ENCODE data around the gene CATSPER3. TPM values are rescaled to one million over a fixed set of nuclear protein-coding genes. Genes with fewer than 3 reads are reported as not detected.

The CATSPER3 gene
- total RNA-seq, 1 experiment from 2014 or later, result 0.50 TPM

- no peak overlapping the region for H2BK120ac ChIP-seq (ENCODE audit: low read depth, low read length, poor library complexity, severe bottlenecking)
- H4K8ac ChIP-seq (replicated peaks; ENCODE audit: insufficient read length, low read depth, low read length), result no peak overlapping the region
Measured at GRCh38 chr5:134949316-134949715, 18.4 kb upstream of the CATSPER3 start.

More at GRCh38 chr5:134949316-134949715, 18.4 kb upstream of the CATSPER3 start:
- Histone ChIP-seq H3K9me3 (ENCODE audit: control insufficient read depth, low read depth, low read length) (no peaks in the 10 kb centered on the region), H2AK5ac (ENCODE audit: insufficient read length, low read length) (no peak overlapping the region), H3K23ac (ENCODE audit: insufficient read length, low read depth, low read length) (no peak overlapping the region), H3K18ac (ENCODE audit: insufficient read length, low read depth, low read length) (no peak overlapping the region), H2BK12ac (ENCODE audit: insufficient read length, low read depth, low read length) (no peak overlapping the region), H3K14ac (ENCODE audit: insufficient read depth, low read length) (no peak overlapping the region), H3K4me2 (ENCODE audit: insufficient read depth, insufficient read length, low read length) (no peak overlapping the region), H3K79me1 (ENCODE audit: insufficient read depth, low read depth, low read length, poor library complexity, severe bottlenecking) (no peaks in the 10 kb centered on the region), H3K23me2 (ENCODE audit: insufficient read length, low read depth, low read length, poor library complexity, severe bottlenecking) (no peaks in the 10 kb centered on the region), H3K9ac (ENCODE audit: extremely low read depth, insufficient read length, low read length) (no peak overlapping the region), H3K27me3 (ENCODE audit: insufficient read depth, low read length) (no peaks in the 10 kb centered on the region), H3K4me1 (ENCODE audit: insufficient read depth, low read length) (no peaks in the 10 kb centered on the region), H4K5ac (ENCODE audit: insufficient read length, low read depth, low read length) (no peak overlapping the region), H2BK20ac (ENCODE audit: low read depth, low read length, poor library complexity, severe bottlenecking) (no peak overlapping the region), H3K27ac (ENCODE audit: insufficient read length, low read depth, low read length) (no peak overlapping the region), H2AFZ (ENCODE audit: low read length) (no peak overlapping the region), H4K20me1 (ENCODE audit: control insufficient read depth, insufficient read depth, insufficient read length) (no peaks in the 10 kb centered on the region), H2BK5ac (ENCODE audit: insufficient read length, low read length) (no peak overlapping the region), H4K91ac (ENCODE audit: insufficient read length, low read depth, low read length) (no peak overlapping the region), H3K56ac (ENCODE audit: insufficient read length, low read depth, low read length) (no peak overlapping the region), H3K4ac (ENCODE audit: low read depth, low read length) (no peak overlapping the region), H2BK15ac (ENCODE audit: low read depth, low read length) (no peak overlapping the region), H3K79me2 (ENCODE audit: insufficient read depth, low read length) (no peaks in the 10 kb centered on the region), H3T11ph (ENCODE audit: low read length) (no peak overlapping the region)
- Mint-ChIP-seq H3K4me1 (peaks cover 0 to 2% of the 10 kb centered on the region in 2 experiments; a peak in 1 of 4 replicates), H3K36me3 (ENCODE audit: insufficient read depth in 1 of 3, low read depth in 3 of 3) (peaks cover 2 to 6% (median 3%) of the 10 kb centered on the region in 3 experiments; a peak in 5 of 7 replicates), H3K4me3 (no peak overlapping the region), H3K27me3 (ENCODE audit: low read depth) (no peaks in the 10 kb centered on the region), H3K9me3 (peaks cover 0 to 3% of the 10 kb centered on the region in 2 experiments; a peak in 2 of 5 replicates), H3K27ac (no peak overlapping the region)
- no CpG with 5 or more reads among the region's 5 CpGs for WGBS (ENCODE audit: extremely low coverage, insufficient read length, low lambda C conversion rate)
- TF ChIP-seq, protein P1, sequence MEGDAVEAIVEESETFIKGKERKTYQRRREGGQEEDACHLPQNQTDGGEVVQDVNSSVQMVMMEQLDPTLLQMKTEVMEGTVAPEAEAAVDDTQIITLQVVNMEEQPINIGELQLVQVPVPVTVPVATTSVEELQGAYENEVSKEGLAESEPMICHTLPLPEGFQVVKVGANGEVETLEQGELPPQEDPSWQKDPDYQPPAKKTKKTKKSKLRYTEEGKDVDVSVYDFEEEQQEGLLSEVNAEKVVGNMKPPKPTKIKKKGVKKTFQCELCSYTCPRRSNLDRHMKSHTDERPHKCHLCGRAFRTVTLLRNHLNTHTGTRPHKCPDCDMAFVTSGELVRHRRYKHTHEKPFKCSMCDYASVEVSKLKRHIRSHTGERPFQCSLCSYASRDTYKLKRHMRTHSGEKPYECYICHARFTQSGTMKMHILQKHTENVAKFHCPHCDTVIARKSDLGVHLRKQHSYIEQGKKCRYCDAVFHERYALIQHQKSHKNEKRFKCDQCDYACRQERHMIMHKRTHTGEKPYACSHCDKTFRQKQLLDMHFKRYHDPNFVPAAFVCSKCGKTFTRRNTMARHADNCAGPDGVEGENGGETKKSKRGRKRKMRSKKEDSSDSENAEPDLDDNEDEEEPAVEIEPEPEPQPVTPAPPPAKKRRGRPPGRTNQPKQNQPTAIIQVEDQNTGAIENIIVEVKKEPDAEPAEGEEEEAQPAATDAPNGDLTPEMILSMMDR (conservative IDR thresholded peaks at IDR 0.05), result no peak
- DNase-seq, result no peak

All from H9 (cell line).